Smooth muscle cell (in vitro differentiated cells): ENCODE data around the gene HERC2. TPM values are rescaled to one million over a fixed set of nuclear protein-coding genes. Genes with fewer than 3 reads are reported as not detected.

Source experiments
- DNase-seq: peaks from one replicate; lab custom pipeline; 2025; ENCODE audit not compliant: unreplicated experiment; lab: John Stamatoyannopoulos, UW
- H2AFZ ChIP-seq: fragments of 200-600 bp; sonication (generic); 2 replicates; pipeline ENCODE4 v1.6.0; 2016; ENCODE audit warnings: antibody characterized with exemption, low read depth, mild to moderate bottlenecking
- H3F3A ChIP-seq: fragments of 200-600 bp; sonication (generic); 2 replicates; pipeline ENCODE4 v1.6.0; 2017; ENCODE audit warnings: antibody characterized with exemption, low read depth
- H3K27ac ChIP-seq: fragments of 200-600 bp; sonication (generic); 2 replicates; pipeline ENCODE4 v1.5.1; 2016; ENCODE audit warnings: low read depth, mild to moderate bottlenecking
- H3K27me3 ChIP-seq: fragments of 200-600 bp; sonication (generic); 2 replicates; pipeline ENCODE4 v1.6.1; 2016; ENCODE audit warnings: low read depth, mild to moderate bottlenecking
- H3K36me3 ChIP-seq: fragments of 200-600 bp; sonication (generic); 2 replicates; pipeline ENCODE4 v1.5.1; 2016; ENCODE audit warnings: low read depth
- H3K4me1 ChIP-seq: fragments of 200-600 bp; sonication (generic); 2 replicates; pipeline ENCODE4 v1.5.1; 2016; ENCODE audit warnings: low read depth
- H3K4me2 ChIP-seq: fragments of 200-600 bp; sonication (generic); 2 replicates; pipeline ENCODE4 v1.6.0; 2016; ENCODE audit warnings: mild to moderate bottlenecking
- H3K4me3 ChIP-seq: fragments of 200-600 bp; sonication (generic); 2 replicates; pipeline ENCODE4 v1.5.1; 2016; ENCODE audit warnings: mild to moderate bottlenecking
- H3K79me2 ChIP-seq: fragments of 200-600 bp; sonication (generic); 2 replicates; pipeline ENCODE4 v1.6.0; 2016; ENCODE audit warnings: low read depth, mild to moderate bottlenecking
- H3K9ac ChIP-seq: fragments of 200-600 bp; sonication (generic); 2 replicates; pipeline ENCODE4 v1.6.0; 2016; ENCODE audit warnings: low read depth
- H3K9me3 ChIP-seq: fragments of 200-600 bp; sonication (generic); replicated peaks from 2 replicates; pipeline ENCODE4 v1.5.1; 2016; ENCODE audit warnings: low read depth
- H4K20me1 ChIP-seq: fragments of 200-600 bp; sonication (generic); 2 replicates; pipeline ENCODE4 v1.6.0; 2016; ENCODE audit warnings: low read depth
- CTCF ChIP-seq: fragments of 200-600 bp; sonication (generic); IDR thresholded peaks from 2 replicates; pipeline ENCODE4 v1.5.1; 2017; ENCODE audit warnings: borderline replicate concordance, mild to moderate bottlenecking, antibody characterized with exemption; ENCODE audit not compliant: insufficient read depth, poor library complexity, severe bottlenecking
- WGBS: methylation state at CpG from one replicate; pipeline ENCODE4 v1.1.7; 2016; ENCODE audit warnings: low lambda C conversion rate; 5-methylcytosine and 5-hydroxymethylcytosine counted together
- polyA plus RNA-seq: library from polyadenylated mRNA; unstranded; fragments of >200 nt; fragmentation: Nextera tagmentation; extraction: Ambion mirVana; gene quantifications from 2 replicates; pipeline ENCODE4 v1.2.1, GENCODE V29; 2016
- total RNA-seq: library from RNA; depleted of rRNA; stranded (reverse); fragments of >200 nt; gene quantifications from 2 replicates; pipeline ENCODE4 v1.2.3, GENCODE V29; 2014

Gene HERC2
- total and polyA plus RNA-seq, 2 experiments from 2014 or later, result 19.9 to 33.1 TPM

- Histone ChIP-seq H3K4me2 (no peak overlapping the region), H3K36me3 (peaks cover 4% of the 10 kb centered on the region), H3K27ac (no peak overlapping the region), H3K9me3 (no peaks in the 10 kb centered on the region), H3K4me3 (no peak overlapping the region), H4K20me1 (peaks cover 40% of the 10 kb centered on the region), H3K9ac (no peak overlapping the region), H3K4me1 (no peaks in the 10 kb centered on the region), H3K27me3 (no peaks in the 10 kb centered on the region), H2AFZ (no peak overlapping the region), H3F3A (no peaks in the 10 kb centered on the region), H3K79me2 (peaks cover 27% of the 10 kb centered on the region)
- no peak for TF ChIP-seq CTCF
- 86% methylated on average over 5 of the region's 5 CpGs for WGBS
- DNase-seq, result no peak
Observed at GRCh38 chr15:28260722-28261121, 61.3 kb downstream of the HERC2 start.

GRCh38 chr15:28260317-28260716, 61.7 kb downstream of the HERC2 start:
- H3K79me2 ChIP-seq, result peaks cover 27% of the 10 kb centered on the region
- no peak for TF ChIP-seq CTCF
- 99% methylated on average over 3 of the region's 3 CpGs for WGBS

GRCh38 chr15:28255965-28256364, 66.0 kb downstream of the HERC2 start:
- H3F3A ChIP-seq, result no peaks in the 10 kb centered on the region
- no peak for TF ChIP-seq CTCF
- H2AFZ ChIP-seq, result no peak overlapping the region
- H4K20me1 ChIP-seq, result peaks cover 9% of the 10 kb centered on the region
- no peak overlapping the region for H3K4me3 ChIP-seq
- H3K4me1 ChIP-seq, result no peaks in the 10 kb centered on the region
- no peaks in the 10 kb centered on the region for H3K9me3 ChIP-seq
- peaks cover 3% of the 10 kb centered on the region for H3K36me3 ChIP-seq
- H3K27ac ChIP-seq, result no peak overlapping the region
- H3K9ac ChIP-seq, result no peak overlapping the region
- WGBS, result 98% methylated on average over 15 of the region's 15 CpGs
- no peak overlapping the region for H3K4me2 ChIP-seq
- no peaks in the 10 kb centered on the region for H3K27me3 ChIP-seq
- no peak for DNase-seq
- peaks cover 18% of the 10 kb centered on the region for H3K79me2 ChIP-seq

More at GRCh38 chr15:28260317-28260716, 61.7 kb downstream of the HERC2 start:
- Histone ChIP-seq H4K20me1 (peaks cover 40% of the 10 kb centered on the region), H3K27me3 (no peaks in the 10 kb centered on the region), H3K9ac (no peak overlapping the region), H3K4me3 (no peak overlapping the region), H3K36me3 (peaks cover 4% of the 10 kb centered on the region), H2AFZ (no peak overlapping the region), H3K4me2 (no peak overlapping the region), H3F3A (no peaks in the 10 kb centered on the region), H3K27ac (no peak overlapping the region), H3K9me3 (no peaks in the 10 kb centered on the region), H3K4me1 (no peaks in the 10 kb centered on the region)
- DNase-seq, result no peak

- no peaks in the 10 kb centered on the region for H3F3A ChIP-seq
- no peak for DNase-seq
- no peaks in the 10 kb centered on the region for H3K27me3 ChIP-seq
- no peaks in the 10 kb centered on the region for H3K9me3 ChIP-seq
- peaks cover 3% of the 10 kb centered on the region for H3K79me2 ChIP-seq
- H3K9ac ChIP-seq, result no peak overlapping the region
- H3K4me2 ChIP-seq, result no peak overlapping the region
- no peak overlapping the region for H3K27ac ChIP-seq
- 94% methylated on average over 6 of the region's 6 CpGs for WGBS
- H2AFZ ChIP-seq, result no peak overlapping the region
- no peak for TF ChIP-seq CTCF
- H4K20me1 ChIP-seq, result no peaks in the 10 kb centered on the region
- H3K4me1 ChIP-seq, result no peaks in the 10 kb centered on the region
- peaks cover 11% of the 10 kb centered on the region for H3K36me3 ChIP-seq
- no peak overlapping the region for H3K4me3 ChIP-seq
Observed at GRCh38 chr15:28252831-28253230, 69.1 kb downstream of the HERC2 start.
